Left ventricle myocardium inferior (tissue), 1 donor: Measurements from ENCODE around the gene EFNA1. TPM values are rescaled to one million over a fixed set of nuclear protein-coding genes. Genes with fewer than 3 reads are reported as not detected.

ENCODE experiments used
- DNase-seq: peaks from one replicate; pipeline ENCODE4 v3.0.0-alpha.2; 2020
- H3K27ac ChIP-seq: fragments of 200-600 bp; replicated peaks from 2 replicates; pipeline ENCODE4 v1.8.0; 2021
- H3K27me3 ChIP-seq: fragments of 200-600 bp; 2 replicates; pipeline ENCODE4 v1.8.0; 2021; ENCODE audit warnings: low read depth
- H3K36me3 ChIP-seq: fragments of 200-600 bp; 2 replicates; pipeline ENCODE4 v1.8.0; 2021
- H3K4me1 ChIP-seq: fragments of 200-600 bp; 2 replicates; pipeline ENCODE4 v1.8.0; 2021
- H3K4me3 ChIP-seq: fragments of 200-600 bp; 2 replicates; pipeline ENCODE4 v1.8.0; 2021; ENCODE audit warnings: mild to moderate bottlenecking, moderate library complexity
- H3K9me3 ChIP-seq: fragments of 200-600 bp; replicated peaks from 2 replicates; pipeline ENCODE4 v1.8.0; 2021
- CTCF ChIP-seq: fragments of 200-600 bp; IDR thresholded peaks from 2 replicates; pipeline ENCODE4 v1.8.0; 2021; ENCODE audit warnings: antibody characterized with exemption, mild to moderate bottlenecking, borderline replicate concordance
- intact Hi-C: fragments of 100-400 bp; cut with micrococcal nuclease; formaldehyde crosslinking; loops from one replicate; pipeline ENCODE4 v1.11.0; 2022
- total RNA-seq: library from RNA; stranded (reverse); fragmentation: NEBNext Ultra II Directional; extraction: Animal tissue kit (Norgen Biotek cat#: 25700); gene quantifications from one replicate; pipeline ENCODE4 v1.2.1, GENCODE V29; 2021
- donor health status: DM: no; HTN: yes; CAD: no; lungs with severe emphysema.

Gene EFNA1
- total RNA-seq, 1 donor from 2014 or later = 42.9 TPM

DNA sequence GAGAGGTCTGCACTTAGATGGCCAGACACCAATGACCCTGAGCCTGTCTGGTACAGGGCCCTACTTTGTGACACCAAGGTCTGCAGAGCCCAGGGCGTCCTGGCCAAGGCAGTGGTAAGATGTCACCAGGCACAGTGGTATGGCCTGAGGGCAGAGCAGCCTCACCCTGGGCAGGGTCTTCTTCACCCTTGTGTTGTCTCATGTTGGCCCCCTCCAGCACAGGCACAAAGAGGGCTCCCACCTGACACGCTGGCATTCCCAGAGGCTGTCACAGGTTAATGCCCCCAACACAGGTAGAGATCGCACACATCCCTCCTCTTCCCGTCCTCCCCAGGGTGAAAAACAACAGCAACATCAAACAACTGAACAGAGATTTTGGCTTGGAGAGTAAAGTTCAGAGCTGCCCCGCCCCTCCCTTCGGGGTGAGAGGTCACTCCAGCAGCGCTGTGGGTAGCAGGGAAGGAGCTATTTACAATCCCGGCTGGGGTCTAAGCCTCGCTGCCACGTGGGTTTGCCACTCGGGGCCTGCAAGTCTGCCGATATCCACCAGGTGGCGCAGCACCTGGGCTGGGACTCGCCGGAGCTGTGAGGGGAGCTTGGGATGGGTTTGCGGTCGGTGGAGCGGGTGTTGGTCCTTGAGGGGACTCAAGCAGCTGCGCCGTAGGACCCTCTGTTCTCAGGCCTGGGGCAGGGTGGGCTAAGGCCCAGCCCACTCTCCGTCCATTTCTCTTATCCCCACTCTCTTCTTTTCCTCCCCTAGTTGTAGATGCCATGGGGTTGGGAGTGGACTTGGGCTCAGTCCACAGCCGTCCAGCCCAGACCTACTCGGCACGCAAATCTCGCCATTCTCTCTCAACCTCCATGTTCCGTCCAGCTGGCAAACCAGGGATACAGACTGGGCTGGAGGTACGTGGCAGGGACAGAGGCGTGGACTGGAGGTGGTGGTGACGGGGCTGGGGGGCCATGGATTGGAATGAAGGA, 36.3 kb upstream of the EFNA1 start:
- intact Hi-C loops = loop anchor here (5.0 kb wide), 2 partner anchors 36 to 76 kb away; partner anchors contain the start of gene EFNA1
- Histone ChIP-seq H3K4me3 (no peak overlapping the region), H3K36me3 (no peaks in the 10 kb centered on the region), H3K4me1 (peaks cover 29% of the 10 kb centered on the region), H3K9me3 (no peaks in the 10 kb centered on the region), H3K27me3 (no peaks in the 10 kb centered on the region), H3K27ac (no peak overlapping the region)
- peak; percentile 99 for TF ChIP-seq CTCF
- DNase-seq = peak; percentile 70

DNA sequence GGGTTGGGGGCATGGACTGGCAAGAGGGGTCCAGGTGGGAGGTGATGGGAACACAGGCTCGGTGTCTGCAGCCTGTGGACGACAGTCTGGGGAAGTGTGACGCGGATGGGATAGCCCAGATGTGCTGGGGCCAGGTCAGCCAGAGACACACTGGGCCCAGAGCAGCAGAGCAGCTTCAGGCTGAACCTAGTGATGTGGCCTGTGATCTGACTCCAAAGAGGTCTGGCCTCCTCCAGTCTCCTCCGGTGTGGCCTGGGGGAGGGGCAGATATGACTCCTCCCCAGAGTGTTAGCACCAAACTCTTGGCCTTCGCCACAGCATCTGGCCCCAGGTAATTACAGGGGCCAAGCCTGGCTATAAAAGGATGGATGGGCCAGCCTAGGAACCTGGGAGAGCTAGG, 35.5 kb upstream of the EFNA1 start:
- peaks cover 23% of the 10 kb centered on the region for H3K4me1 ChIP-seq
- no peaks in the 10 kb centered on the region for H3K9me3 ChIP-seq
- intact Hi-C loops = loop anchor here (5.0 kb wide), 2 partner anchors 35 to 75 kb away; partner anchors contain the start of gene EFNA1

DNA sequence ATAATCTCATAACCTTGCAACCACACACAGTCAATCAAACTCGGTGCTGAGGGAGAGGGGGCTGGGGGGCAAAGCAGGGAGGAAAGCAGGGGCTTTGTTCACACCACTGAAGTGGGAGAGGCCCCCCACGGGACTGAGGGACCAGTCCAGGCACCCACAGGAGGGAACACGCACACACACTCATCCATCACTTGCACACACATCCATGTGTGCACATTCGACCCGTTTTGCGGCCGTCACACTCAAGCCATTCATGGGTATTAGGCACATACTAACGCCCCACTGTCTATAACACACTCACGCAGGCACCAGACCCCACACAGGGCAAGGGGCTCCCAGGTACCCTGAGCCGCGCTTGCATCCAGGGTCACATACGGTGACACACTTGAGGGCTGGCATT, 35.0 kb upstream of the EFNA1 start:
- TF ChIP-seq CTCF = no peak
- H3K36me3 ChIP-seq = no peaks in the 10 kb centered on the region
- H3K9me3 ChIP-seq = no peaks in the 10 kb centered on the region
- no peak overlapping the region for H3K4me3 ChIP-seq
- H3K27ac ChIP-seq = no peak overlapping the region
- no peak for DNase-seq
- peaks cover 23% of the 10 kb centered on the region for H3K4me1 ChIP-seq
- no peaks in the 10 kb centered on the region for H3K27me3 ChIP-seq
- intact Hi-C loops = loop anchor here (5.0 kb wide), 2 partner anchors 35 to 75 kb away; partner anchors contain the start of gene EFNA1

More for the DNA sequence above, 35.5 kb upstream of the EFNA1 start:
- H3K4me3 ChIP-seq = no peak overlapping the region
- no peak overlapping the region for H3K27ac ChIP-seq
- no peaks in the 10 kb centered on the region for H3K27me3 ChIP-seq
- no peak for DNase-seq
- no peaks in the 10 kb centered on the region for H3K36me3 ChIP-seq
- no peak for TF ChIP-seq CTCF

DNA sequence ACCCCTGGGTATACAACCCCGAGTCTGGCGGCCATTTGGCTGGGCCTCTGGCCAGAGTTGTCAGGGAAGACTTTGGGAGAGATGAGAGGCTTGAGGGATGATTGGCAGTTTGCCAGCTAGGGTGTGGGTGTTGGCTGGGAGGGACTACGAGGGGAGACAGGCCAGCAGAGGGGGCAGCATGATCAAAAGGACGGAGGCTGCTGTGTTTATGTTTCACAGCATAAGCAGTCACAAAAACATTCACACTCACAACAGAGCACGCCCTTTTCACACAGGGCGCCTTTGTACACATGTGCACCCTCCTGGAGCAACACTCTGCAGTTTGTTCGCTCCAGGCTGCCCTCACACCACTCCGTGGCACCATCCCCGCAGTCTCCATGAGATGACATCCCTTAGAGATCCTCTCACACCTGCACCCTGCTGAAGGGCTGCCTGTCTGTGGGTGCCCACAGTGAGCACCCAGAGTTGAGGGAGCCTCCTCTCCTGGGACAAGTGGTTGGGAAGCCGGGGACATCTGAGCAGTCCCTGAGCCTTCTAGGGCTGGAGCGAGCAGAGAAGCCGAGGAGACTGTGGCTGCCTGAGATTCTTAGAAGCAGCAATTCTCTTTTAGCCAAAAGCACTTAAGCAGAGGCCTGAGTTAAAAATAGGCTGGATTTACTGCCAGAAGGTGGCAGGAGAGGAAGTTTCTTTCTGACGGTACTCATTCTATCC, 33.6 kb upstream of the EFNA1 start:
- peak overlapping the region; percentile 48 for H3K27ac ChIP-seq
- H3K36me3 ChIP-seq = no peaks in the 10 kb centered on the region
- TF ChIP-seq CTCF = peak; percentile 56
- H3K4me3 ChIP-seq = no peak overlapping the region
- no peaks in the 10 kb centered on the region for H3K27me3 ChIP-seq
- no peak for DNase-seq
- peaks cover 23% of the 10 kb centered on the region for H3K4me1 ChIP-seq
- intact Hi-C loops = loop anchor here (5.0 kb wide), 2 partner anchors 33 to 73 kb away; partner anchors contain the start of gene EFNA1
- H3K9me3 ChIP-seq = no peaks in the 10 kb centered on the region

DNA sequence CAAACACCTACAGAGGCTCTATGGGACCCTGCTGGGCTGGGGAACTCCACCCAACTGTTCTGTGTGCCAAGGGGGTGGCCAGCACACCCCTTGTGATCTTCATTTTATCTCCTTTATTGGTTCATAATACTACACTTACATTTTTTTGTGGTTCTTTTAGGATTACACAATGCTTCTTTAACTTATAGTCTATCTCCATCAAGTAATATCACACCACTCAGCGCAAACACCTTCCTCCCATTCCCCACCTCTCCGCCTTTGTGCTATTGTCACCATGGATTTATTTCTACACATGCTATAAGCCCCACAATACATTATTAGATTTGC, 33.1 kb upstream of the EFNA1 start:
- no peaks in the 10 kb centered on the region for H3K36me3 ChIP-seq
- peak overlapping the region; percentile 48 for H3K27ac ChIP-seq
- TF ChIP-seq CTCF = no peak
- H3K9me3 ChIP-seq = no peaks in the 10 kb centered on the region
- no peaks in the 10 kb centered on the region for H3K27me3 ChIP-seq
- no peak for DNase-seq
- intact Hi-C loops = loop anchor here (5.0 kb wide), 2 partner anchors 33 to 73 kb away; partner anchors contain the start of gene EFNA1
- peaks cover 23% of the 10 kb centered on the region for H3K4me1 ChIP-seq
- H3K4me3 ChIP-seq = no peak overlapping the region
